HCT116 (cell line): ENCODE measurements around the gene TMEM132C. TPM values are rescaled to one million over a fixed set of nuclear protein-coding genes. Genes with fewer than 3 reads are reported as not detected.

Experiments used
- ATAC-seq: fragments of 200-7000 bp; cut with Tn5 transposase; 2 replicates; pipeline ENCODE4 v1.9.1; 2020; ENCODE audit warnings: mild to moderate bottlenecking, moderate library complexity
- BruUV-seq: library from RNA; stranded (reverse); fragments of 400-500 nt; replicated peaks from 2 replicates; lab custom pipeline; 2021; lab: Mats Ljungman, UMichigan
- CTCF ChIA-PET: fragments of 300-600 bp; sonication (Branson Sonifier 250); formaldehyde crosslinking; loops from one replicate; lab custom pipeline; 2021; ENCODE audit warnings: antibody characterized with exemption; lab: Charles Lee
- POLR2A ChIA-PET: fragments of 300-600, 350-600 bp; sonication (Branson Sonifier 250); formaldehyde crosslinking; loops from one replicate; lab custom pipeline; 2021; ENCODE audit warnings: antibody characterized with exemption; lab: Charles Lee
- RAD21 ChIA-PET, 2 experiments: fragments of 300-600 bp; sonication (Branson Sonifier 250); formaldehyde crosslinking; loops; one replicate each; lab custom pipeline; 2023; ENCODE audit warnings: low total read pairs in 2 of 2; ENCODE audit not compliant: uncharacterized antibody in 2 of 2, unreplicated experiment in 2 of 2, low non-redundant PET in 1 of 2; lab: Charles Lee
- DNase-seq: peaks from one replicate; pipeline ENCODE4 v3.0.0-alpha.2; 2010; ENCODE audit warnings: low read depth, low spot score
- H2AFZ ChIP-seq: fragments of 200-600 bp; shearing (Covaris generic), sonication (generic); 2 replicates; pipeline ENCODE4 v1.6.1; 2017; ENCODE audit warnings: low read depth, mixed run types, mixed read lengths, antibody characterized with exemption, low read length; ENCODE audit not compliant: poor library complexity, severe bottlenecking
- H3K27ac ChIP-seq: 2 replicates; pipeline ENCODE4 v1.5.1; 2012; ENCODE audit warnings: low read depth, low read length
- H3K27me3 ChIP-seq: fragments of 200-600 bp; sonication (generic); 2 replicates; pipeline ENCODE4 v1.6.1; 2016; ENCODE audit warnings: mixed run types, low read length, mixed read lengths; ENCODE audit not compliant: insufficient read depth
- H3K36me3 ChIP-seq, 2 experiments: fragments of 200-500 bp in 1 of 2; fragments of 200-600 bp in 1 of 2; sonication (Bioruptor generic) in 1 of 2; sonication (generic) in 1 of 2; 2 replicates each; pipeline versions ENCODE4 v1.5.1 to v1.6.1; 2014 to 2016; ENCODE audit warnings: low read length in 2 of 2, inconsistent platforms in 1 of 2, mixed read lengths in 1 of 2, mixed run types in 1 of 2; ENCODE audit not compliant: insufficient read depth in 2 of 2, control insufficient read depth in 1 of 2
- H3K4me1 ChIP-seq, 2 experiments: fragments of 200-600 bp in 1 of 2; sonication (generic) in 1 of 2; 2 replicates each; pipeline versions ENCODE4 v1.5.1 to v1.6.1; 2012 to 2017; ENCODE audit warnings: low read length in 2 of 2, inconsistent platforms in 1 of 2, mild to moderate bottlenecking in 1 of 2, mixed read lengths in 1 of 2, mixed run types in 1 of 2, moderate library complexity in 1 of 2; ENCODE audit not compliant: insufficient read depth in 2 of 2, control insufficient read depth in 1 of 2
- H3K4me2 ChIP-seq: fragments of 200-600 bp; sonication (generic); 2 replicates; pipeline ENCODE4 v1.6.1; 2017; ENCODE audit warnings: mixed run types, low read length, mixed read lengths
- H3K4me3 ChIP-seq, 2 experiments: fragments of 200-600 bp in 1 of 2; sonication (generic) in 1 of 2; replicated peaks in 1 of 2; 2 replicates each; pipeline ENCODE4 v1.5.1; 2011 to 2016; ENCODE audit warnings: low read length in 2 of 2, control low read depth in 1 of 2, low read depth in 1 of 2, mild to moderate bottlenecking in 1 of 2, mixed read lengths in 1 of 2, mixed run types in 1 of 2
- H3K79me2 ChIP-seq: fragments of 200-600 bp; sonication (generic); 2 replicates; pipeline ENCODE4 v1.6.1; 2017; ENCODE audit warnings: mild to moderate bottlenecking, mixed run types, low read length, moderate library complexity, mixed read lengths; ENCODE audit not compliant: insufficient read depth
- H3K9ac ChIP-seq: fragments of 200-600 bp; sonication (generic); 2 replicates; pipeline ENCODE4 v1.6.1; 2016; ENCODE audit warnings: low read length, mixed read lengths
- H3K9me2 ChIP-seq: fragments of 200-600 bp; sonication (generic), shearing (Covaris generic); 2 replicates; pipeline ENCODE4 v1.6.1; 2017; ENCODE audit warnings: mixed run types, mild to moderate bottlenecking, moderate library complexity; ENCODE audit not compliant: insufficient read depth
- H3K9me3 ChIP-seq, 2 experiments: fragments of 200-500 bp in 1 of 2; fragments of 200-600 bp in 1 of 2; sonication (Bioruptor generic) in 1 of 2; sonication (generic) in 1 of 2; 2 replicates each; pipeline ENCODE4 v1.6.1; 2014 to 2017; ENCODE audit warnings: low read length in 2 of 2, mixed read lengths in 2 of 2, inconsistent platforms in 1 of 2, low read depth in 1 of 2, mild to moderate bottlenecking in 1 of 2, mixed run types in 1 of 2, moderate library complexity in 1 of 2; ENCODE audit not compliant: control insufficient read depth in 1 of 2, insufficient read depth in 1 of 2
- H4K20me1 ChIP-seq: fragments of 200-600 bp; sonication (generic), shearing (Covaris generic); 2 replicates; pipeline ENCODE4 v1.6.1; 2017; ENCODE audit warnings: mixed run types, mild to moderate bottlenecking, moderate library complexity; ENCODE audit not compliant: insufficient read depth
- CEBPB ChIP-seq: IDR thresholded peaks from 2 replicates; pipeline ENCODE4 v1.6.1; 2012; ENCODE audit warnings: low read depth
- EZH2phosphoT487 ChIP-seq: fragments of 200-600 bp; IDR thresholded peaks from 2 replicates; pipeline ENCODE4 v1.6.1; 2018; ENCODE audit warnings: antibody characterized with exemption, borderline replicate concordance
- JUND ChIP-seq: IDR thresholded peaks from 2 replicates; pipeline ENCODE4 v1.6.1; 2012
- MAX ChIP-seq: IDR thresholded peaks from 2 replicates; pipeline ENCODE4 v1.6.1; 2012
- POLR2A ChIP-seq: IDR thresholded peaks from 2 replicates; pipeline ENCODE4 v1.7.0; 2011; ENCODE audit warnings: borderline replicate concordance; ENCODE audit not compliant: insufficient read depth, insufficient read length; ENCODE audit errors: extremely low read depth
- SP1 ChIP-seq: IDR thresholded peaks from 2 replicates; pipeline ENCODE4 v1.6.1; 2012; ENCODE audit warnings: low read depth
- YY1 ChIP-seq: IDR thresholded peaks from 2 replicates; pipeline ENCODE4 v1.6.1; 2011; ENCODE audit warnings: low read length, low read depth, moderate library complexity, mild to moderate bottlenecking; ENCODE audit not compliant: insufficient replicate concordance; ENCODE audit errors: extremely low read depth
- ZBTB33 ChIP-seq: IDR thresholded peaks from 2 replicates; pipeline ENCODE4 v1.6.1; 2011; ENCODE audit warnings: mild to moderate bottlenecking, low read length, moderate library complexity; ENCODE audit not compliant: insufficient replicate concordance; ENCODE audit errors: extremely low read depth
- ZNF274 ChIP-seq: fragments of 200-500 bp; sonication (Bioruptor generic); IDR thresholded peaks from 2 replicates; pipeline ENCODE4 v1.6.1; 2014; ENCODE audit warnings: mild to moderate bottlenecking, low read depth, low read length, inconsistent platforms
- intact Hi-C: fragments of 100-400 bp; cut with micrococcal nuclease; formaldehyde crosslinking; loops from 2 replicates; pipeline ENCODE4 v1.10.0; 2022
- total RNA-seq: library from RNA; stranded (reverse); gene quantifications from one replicate; pipeline ENCODE4 v1.2.1, GENCODE V29; 2021; ENCODE audit not compliant: unreplicated experiment
- TF ChIP-seq, protein P1 (sequence below): IDR thresholded peaks from 2 replicates; pipeline ENCODE4 v1.6.1; 2012

Gene TMEM132C
- total RNA-seq, 1 experiment from 2014 or later, result not detected

- DNase-seq (no peak), ATAC-seq (no peak)
- Histone ChIP-seq H2AFZ (no peak overlapping the region), H3K27me3 (no peaks in the 10 kb centered on the region), H3K4me1 (no peaks in the 10 kb centered on the region), H3K4me3 (no peak overlapping the region), H4K20me1 (no peaks in the 10 kb centered on the region), H3K79me2 (no peaks in the 10 kb centered on the region), H3K9me2 (no peaks in the 10 kb centered on the region), H3K36me3 (no peaks in the 10 kb centered on the region), H3K9me3 (no peaks in the 10 kb centered on the region; a peak in 2 of 4 replicates), H3K27ac (no peak overlapping the region), H3K9ac (no peak overlapping the region), H3K4me2 (no peak overlapping the region)
- intact Hi-C loops, result no loop called here
- BruUV-seq, result no TSS peak
- ChIA-PET RAD21 (no interaction called here), CTCF (no interaction called here), POLR2A (no interaction called here)
- TF ChIP-seq EZH2phosphoT487 (no peak), YY1 (no peak), SP1 (no peak), ZBTB33 (no peak), MAX (no peak), CEBPB (no peak), JUND (no peak), ZNF274 (no peak), POLR2A (no peak)
- TF ChIP-seq, protein P1, sequence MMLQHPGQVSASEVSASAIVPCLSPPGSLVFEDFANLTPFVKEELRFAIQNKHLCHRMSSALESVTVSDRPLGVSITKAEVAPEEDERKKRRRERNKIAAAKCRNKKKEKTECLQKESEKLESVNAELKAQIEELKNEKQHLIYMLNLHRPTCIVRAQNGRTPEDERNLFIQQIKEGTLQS, result no peak
These were observed 426.1 kb downstream of the TMEM132C start for GRCh38 chr12:128693115-128693514.
